Memory B cell (primary cell): ENCODE data around the gene RAPGEF4.
"Not testable (repeated sequence)": the region's sequence is repeated elsewhere in the genome, so short reads cannot be mapped to it uniquely, and the experiment has no call there.

ENCODE experiments used
- ATAC-seq: fragments of 150-1000 bp; cut with Tn5 transposase; 2 replicates; pipeline ENCODE4 v1.10.0; 2021; ENCODE audit warnings: low read depth, mild to moderate bottlenecking, moderate library complexity
- DNase-seq, 2 donors: peaks; one replicate each; pipeline ENCODE4 v3.0.0; 2022; ENCODE audit warnings: low spot score in 2 of 2
- H3K27ac Mint-ChIP-seq: one replicate; pipeline ENCODE4 v1.8.0; 2022; ENCODE audit warnings: mild to moderate bottlenecking, moderate library complexity, mixed read lengths
- H3K27me3 Mint-ChIP-seq: one replicate; pipeline ENCODE4 v1.8.0; 2022; ENCODE audit warnings: mixed read lengths
- H3K36me3 Mint-ChIP-seq: one replicate; pipeline ENCODE4 v1.8.0; 2022; ENCODE audit warnings: mild to moderate bottlenecking, mixed read lengths
- H3K4me1 Mint-ChIP-seq: one replicate; pipeline ENCODE4 v1.8.0; 2022; ENCODE audit warnings: mixed read lengths
- H3K4me3 Mint-ChIP-seq: one replicate; pipeline ENCODE4 v1.8.0; 2022; ENCODE audit warnings: mild to moderate bottlenecking, moderate library complexity, mixed read lengths
- H3K9me3 Mint-ChIP-seq: one replicate; pipeline ENCODE4 v1.8.0; 2022; ENCODE audit warnings: mixed read lengths

Gene RAPGEF4

DNA sequence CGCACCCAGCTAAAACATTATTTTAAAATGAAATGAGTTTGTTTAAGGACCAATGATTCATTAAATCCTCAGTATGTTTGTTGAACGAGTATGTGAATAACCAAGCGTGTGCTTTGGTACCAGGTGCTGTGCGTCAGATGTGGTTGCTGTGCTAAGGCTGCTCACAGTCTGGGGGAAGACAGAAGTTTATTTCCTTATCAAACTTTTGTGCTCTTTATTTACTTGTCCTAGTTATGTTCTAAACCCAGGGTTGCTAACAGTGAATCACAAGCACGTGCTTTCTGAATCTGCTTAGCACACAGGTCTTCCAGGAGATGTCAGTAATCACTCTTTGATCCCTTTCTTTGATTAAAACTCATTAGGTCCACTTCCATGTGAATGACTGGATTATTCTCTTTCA, 37.0 kb downstream of the RAPGEF4 start:
- H3K4me1 Mint-ChIP-seq = no peaks in the 10 kb centered on the region
- no peaks in the 10 kb centered on the region for H3K27me3 Mint-ChIP-seq
- ATAC-seq (no peak), DNase-seq (no peak)
- H3K27ac Mint-ChIP-seq = no peak overlapping the region
- no peak overlapping the region for H3K4me3 Mint-ChIP-seq
- peaks cover 2% of the 10 kb centered on the region for H3K9me3 Mint-ChIP-seq
- H3K36me3 Mint-ChIP-seq = no peaks in the 10 kb centered on the region

DNA sequence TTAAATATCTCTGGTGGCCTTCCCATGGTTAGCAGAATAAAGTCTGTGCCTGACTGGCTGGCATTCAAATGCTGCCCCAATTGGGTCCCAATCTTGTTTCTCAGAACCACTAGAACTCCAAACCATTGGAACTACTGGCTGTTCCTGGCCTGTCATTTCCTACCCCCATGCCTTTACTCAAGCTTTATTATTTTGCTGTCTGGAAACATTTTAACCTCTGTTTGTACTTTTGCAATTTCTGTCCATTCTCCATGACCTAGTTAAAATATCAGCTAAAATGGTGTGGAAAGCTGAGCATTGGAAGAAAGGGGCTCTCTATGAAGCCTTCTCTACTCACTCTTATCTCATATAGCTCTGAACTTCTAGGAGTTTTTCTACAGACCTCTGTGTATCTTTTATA, 38.7 kb downstream of the RAPGEF4 start:
- DNase-seq (no peak), ATAC-seq (no peak)
- Mint-ChIP-seq H3K27ac (no peak overlapping the region), H3K27me3 (peaks cover 1% of the 10 kb centered on the region), H3K36me3 (no peaks in the 10 kb centered on the region), H3K4me1 (no peaks in the 10 kb centered on the region), H3K4me3 (no peak overlapping the region), H3K9me3 (peaks cover 2% of the 10 kb centered on the region)

DNA sequence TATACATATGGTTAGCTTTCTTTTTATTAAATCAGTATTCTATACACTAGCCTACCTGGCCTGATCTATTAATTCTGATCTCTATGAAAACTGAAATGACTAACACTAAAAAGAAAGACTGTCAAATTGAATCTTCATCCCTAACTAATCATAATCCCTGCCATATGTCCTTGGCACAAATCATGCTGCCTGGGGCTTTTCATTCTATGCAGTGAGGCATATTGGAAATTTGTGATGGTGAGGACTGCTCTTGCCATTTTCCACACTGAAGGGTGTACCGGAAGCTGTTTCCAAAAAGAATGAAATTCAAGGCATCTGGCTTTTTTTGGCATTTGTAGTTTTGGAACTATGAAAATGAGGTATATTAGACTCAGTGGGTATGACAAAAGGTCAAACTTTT, 39.7 kb downstream of the RAPGEF4 start:
- Mint-ChIP-seq H3K36me3 (no peaks in the 10 kb centered on the region), H3K27ac (no peak overlapping the region), H3K4me3 (no peak overlapping the region), H3K4me1 (no peaks in the 10 kb centered on the region), H3K27me3 (peaks cover 2% of the 10 kb centered on the region), H3K9me3 (peaks cover 2% of the 10 kb centered on the region)
- ATAC-seq (no peak), DNase-seq (no peak)

DNA sequence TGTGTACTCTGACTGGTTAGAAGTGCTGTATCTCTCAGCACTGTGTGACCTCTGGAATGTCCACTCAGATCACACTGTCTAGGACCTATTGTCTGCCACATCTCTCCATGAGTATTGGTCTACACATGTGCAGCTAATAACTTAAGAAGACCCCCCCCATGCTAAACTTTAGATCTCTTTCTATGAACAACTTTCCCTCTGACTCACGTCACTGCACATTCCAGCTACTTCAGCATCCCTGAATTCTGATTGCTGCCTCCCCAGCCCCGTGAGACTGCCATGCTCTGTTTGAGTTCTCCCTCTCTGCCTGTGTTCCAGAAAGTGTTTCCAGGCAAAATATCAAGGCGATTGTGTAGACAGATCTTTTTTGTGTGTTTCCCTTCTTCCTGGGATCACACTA, 41.8 kb downstream of the RAPGEF4 start:
- Mint-ChIP-seq H3K9me3 (peaks cover 2% of the 10 kb centered on the region), H3K27ac (no peak overlapping the region), H3K4me1 (no peaks in the 10 kb centered on the region), H3K27me3 (peaks cover 2% of the 10 kb centered on the region), H3K36me3 (no peaks in the 10 kb centered on the region), H3K4me3 (no peak overlapping the region)
- ATAC-seq (no peak), DNase-seq (no peak)

DNA sequence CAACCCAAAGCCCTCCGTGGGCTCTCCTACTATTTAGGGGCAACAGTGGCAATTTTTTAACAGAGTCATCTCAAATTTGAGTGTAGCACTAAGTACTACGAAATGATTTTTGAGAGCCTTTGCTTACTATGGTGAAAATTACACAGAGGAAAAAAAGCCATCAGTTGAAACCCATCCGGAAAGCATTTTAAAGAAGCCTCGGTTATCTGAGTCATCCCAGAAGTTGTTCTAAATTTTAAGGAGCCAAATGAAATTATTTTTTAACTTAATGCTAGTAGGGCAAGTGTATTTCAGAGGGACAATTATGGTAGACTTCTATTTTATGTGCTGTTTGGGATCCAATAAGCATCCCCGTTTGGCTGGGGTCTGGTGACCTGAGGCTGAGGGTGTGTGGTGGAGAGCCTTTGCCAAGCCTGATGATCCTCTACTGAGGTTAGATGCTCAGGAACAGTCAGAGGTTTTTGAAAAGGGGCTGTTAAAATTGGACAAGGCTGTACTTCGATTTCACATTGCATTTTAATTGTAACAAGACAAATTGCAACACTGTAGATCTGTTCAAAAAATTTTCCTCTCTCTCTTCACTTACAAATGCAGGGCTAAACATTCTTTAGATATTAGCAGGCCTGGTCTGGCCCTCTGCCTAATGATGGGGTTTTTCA, 47.0 kb downstream of the RAPGEF4 start:
- no peaks in the 10 kb centered on the region for H3K9me3 Mint-ChIP-seq
- peaks cover 7% of the 10 kb centered on the region for H3K27me3 Mint-ChIP-seq
- H3K27ac Mint-ChIP-seq = no peak overlapping the region
- no peaks in the 10 kb centered on the region for H3K36me3 Mint-ChIP-seq
- ATAC-seq = no peak
- no peak overlapping the region for H3K4me3 Mint-ChIP-seq
- DNase-seq = no peak
- H3K4me1 Mint-ChIP-seq = no peaks in the 10 kb centered on the region

DNA sequence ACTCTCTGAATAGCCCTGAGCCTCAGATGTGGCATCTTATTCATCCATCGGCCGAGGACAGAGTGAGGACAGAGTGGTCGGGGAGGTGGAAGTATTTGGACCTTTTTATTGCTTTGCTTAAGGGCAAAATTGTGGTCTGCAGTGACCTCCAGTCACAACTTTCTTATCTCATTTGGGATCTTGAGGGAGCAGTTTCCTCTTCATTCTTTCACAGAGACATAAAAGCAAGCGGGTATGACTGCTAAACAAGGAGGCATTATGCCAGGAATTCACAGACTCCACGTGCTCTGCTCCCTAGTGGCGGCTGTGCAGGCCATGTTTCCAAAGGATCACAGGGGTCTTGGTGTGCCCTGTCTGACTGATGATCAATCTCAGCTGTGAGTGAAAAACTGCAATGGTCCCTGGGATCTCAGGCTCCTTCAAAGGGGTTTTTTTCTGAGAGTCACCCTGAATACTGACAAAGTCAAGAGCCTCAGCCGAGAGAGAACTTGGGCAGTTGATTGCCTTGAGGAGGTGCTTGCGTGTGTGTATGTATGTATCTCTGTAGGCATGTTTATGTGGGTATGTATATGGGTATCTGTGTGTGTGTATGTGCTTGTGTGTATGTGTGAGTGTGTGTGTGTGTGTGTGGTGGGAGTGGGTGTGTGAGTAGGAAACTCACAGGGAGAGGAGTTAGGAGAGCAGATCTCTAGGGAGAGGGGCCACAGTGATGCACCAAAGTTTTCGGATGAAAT, 47.7 kb downstream of the RAPGEF4 start:
- DNase-seq = no peak
- no peak overlapping the region for H3K27ac Mint-ChIP-seq
- no peak for ATAC-seq
- H3K36me3 Mint-ChIP-seq = no peaks in the 10 kb centered on the region
- no peaks in the 10 kb centered on the region for H3K4me1 Mint-ChIP-seq
- H3K9me3 Mint-ChIP-seq = no peaks in the 10 kb centered on the region
- no peak overlapping the region for H3K4me3 Mint-ChIP-seq
- peaks cover 7% of the 10 kb centered on the region for H3K27me3 Mint-ChIP-seq

DNA sequence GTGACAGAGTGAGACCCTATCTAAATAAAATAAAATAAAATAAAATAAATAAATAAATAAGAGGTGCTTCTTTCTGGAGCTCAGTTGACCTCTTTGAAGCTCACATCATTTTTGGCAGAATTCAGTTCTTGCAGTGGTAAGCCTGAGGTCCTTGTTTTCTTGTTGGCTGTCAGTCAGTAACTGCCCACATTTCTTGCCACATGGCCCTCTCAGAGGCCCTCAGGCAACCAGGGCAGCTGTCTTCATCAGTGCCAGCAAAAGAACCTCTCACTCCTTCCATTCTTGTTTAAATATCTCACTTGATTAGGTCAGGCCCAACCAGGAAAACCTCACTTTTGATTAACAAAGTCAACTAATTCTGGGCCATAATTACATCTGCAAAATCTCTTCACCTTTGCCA, 53.2 kb downstream of the RAPGEF4 start:
- Mint-ChIP-seq H3K4me1 (no peaks in the 10 kb centered on the region), H3K36me3 (no peaks in the 10 kb centered on the region), H3K27ac (no peak overlapping the region), H3K27me3 (peaks cover 3% of the 10 kb centered on the region), H3K9me3 (no peaks in the 10 kb centered on the region), H3K4me3 (no peak overlapping the region)
- no peak for DNase-seq
- ATAC-seq = no peak

DNA sequence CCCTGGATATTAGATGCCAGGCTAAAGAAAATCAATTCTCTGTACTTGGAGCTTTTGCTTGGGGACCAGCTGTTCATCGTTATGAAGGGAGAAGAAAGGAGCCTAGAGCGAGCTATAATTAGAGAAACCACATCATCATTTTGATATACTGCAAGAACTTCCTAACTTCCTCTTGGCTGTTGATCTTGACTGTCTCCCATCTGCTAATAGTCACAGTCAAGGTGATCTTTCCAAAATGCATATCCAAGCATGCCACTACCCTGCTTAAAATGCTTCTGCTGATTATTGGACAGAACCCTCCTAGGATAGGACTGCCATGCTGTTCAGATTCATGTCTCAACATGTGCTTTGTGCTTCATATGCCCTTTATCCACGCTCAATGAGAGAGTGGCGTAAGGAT, 54.8 kb downstream of the RAPGEF4 start:
- peaks cover 1% of the 10 kb centered on the region for H3K27me3 Mint-ChIP-seq
- no peaks in the 10 kb centered on the region for H3K9me3 Mint-ChIP-seq
- no peaks in the 10 kb centered on the region for H3K36me3 Mint-ChIP-seq
- ATAC-seq (no peak), DNase-seq (no peak)
- H3K27ac Mint-ChIP-seq = no peak overlapping the region
- H3K4me1 Mint-ChIP-seq = no peaks in the 10 kb centered on the region
- no peak overlapping the region for H3K4me3 Mint-ChIP-seq

DNA sequence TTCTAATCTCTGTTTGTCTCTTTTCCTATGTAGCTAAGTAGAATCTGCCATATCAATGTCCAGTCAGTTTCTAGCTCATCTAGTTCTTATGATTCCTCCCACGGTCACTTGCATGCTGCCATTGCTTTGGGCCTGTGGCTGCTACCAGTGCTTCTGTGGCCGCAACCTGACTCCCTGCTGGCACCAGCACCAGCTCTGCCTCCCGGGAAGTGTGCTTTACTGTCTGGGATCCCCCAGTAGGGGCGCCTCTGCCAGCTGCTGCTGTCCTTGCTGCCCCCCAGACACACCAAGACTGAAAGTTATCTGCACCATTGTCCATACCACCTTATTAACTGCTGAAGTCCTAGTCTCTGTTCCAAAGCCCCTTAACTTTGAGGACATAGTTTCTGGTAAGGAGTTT, 56.3 kb downstream of the RAPGEF4 start:
- H3K27ac Mint-ChIP-seq = no peak overlapping the region
- no peaks in the 10 kb centered on the region for H3K9me3 Mint-ChIP-seq
- no peak overlapping the region for H3K4me3 Mint-ChIP-seq
- DNase-seq (no peak), ATAC-seq (no peak)
- no peaks in the 10 kb centered on the region for H3K4me1 Mint-ChIP-seq
- H3K36me3 Mint-ChIP-seq = no peaks in the 10 kb centered on the region
- H3K27me3 Mint-ChIP-seq = peaks cover 1% of the 10 kb centered on the region

DNA sequence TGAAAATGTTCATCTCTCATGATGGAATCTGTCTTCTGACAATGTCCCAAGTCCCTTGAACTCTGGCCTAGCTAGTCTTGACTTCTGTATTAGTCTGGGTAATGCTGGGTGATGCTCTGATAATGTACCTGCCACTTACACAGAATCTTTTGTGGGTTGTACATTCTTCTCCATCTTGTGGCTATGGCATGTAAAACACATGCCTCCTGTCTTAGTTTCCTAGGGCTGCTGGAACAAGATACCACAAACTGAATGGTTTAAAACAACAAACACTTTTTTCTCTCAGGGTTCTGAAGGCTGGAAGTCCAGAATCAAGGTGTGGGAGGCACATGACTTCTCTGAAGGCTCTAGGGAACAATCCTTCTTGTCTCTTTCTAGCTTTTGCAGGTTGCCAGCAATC, 57.1 kb downstream of the RAPGEF4 start:
- DNase-seq (no peak), ATAC-seq (no peak)
- H3K4me1 Mint-ChIP-seq = no peaks in the 10 kb centered on the region
- no peak overlapping the region for H3K4me3 Mint-ChIP-seq
- peaks cover 1% of the 10 kb centered on the region for H3K27me3 Mint-ChIP-seq
- no peaks in the 10 kb centered on the region for H3K36me3 Mint-ChIP-seq
- H3K27ac Mint-ChIP-seq = no peak overlapping the region
- H3K9me3 Mint-ChIP-seq = no peaks in the 10 kb centered on the region

DNA sequence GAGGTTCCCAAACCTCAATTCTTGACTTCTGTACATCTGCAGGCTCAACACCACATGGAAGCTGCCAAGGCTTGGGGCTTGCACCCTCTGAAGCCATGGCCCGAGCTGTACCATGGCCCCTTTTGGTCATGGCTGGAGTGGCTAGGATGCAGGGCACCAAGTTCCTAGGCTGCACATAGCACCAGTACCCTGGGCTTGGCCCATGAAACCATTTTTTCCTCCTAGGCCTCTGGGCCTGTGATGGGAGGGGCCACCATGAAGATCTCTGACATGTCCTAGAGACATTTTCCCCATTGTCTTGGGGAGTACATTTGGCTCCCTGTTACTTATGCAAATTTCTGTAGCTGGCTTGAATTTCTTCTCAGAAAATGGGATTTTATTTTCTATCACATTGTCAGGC, 67.7 kb downstream of the RAPGEF4 start:
- not testable (repeated sequence) for DNase-seq, H3K27ac Mint-ChIP-seq, H3K9me3 Mint-ChIP-seq, H3K27me3 Mint-ChIP-seq, ATAC-seq, H3K4me3 Mint-ChIP-seq, H3K4me1 Mint-ChIP-seq, H3K36me3 Mint-ChIP-seq

DNA sequence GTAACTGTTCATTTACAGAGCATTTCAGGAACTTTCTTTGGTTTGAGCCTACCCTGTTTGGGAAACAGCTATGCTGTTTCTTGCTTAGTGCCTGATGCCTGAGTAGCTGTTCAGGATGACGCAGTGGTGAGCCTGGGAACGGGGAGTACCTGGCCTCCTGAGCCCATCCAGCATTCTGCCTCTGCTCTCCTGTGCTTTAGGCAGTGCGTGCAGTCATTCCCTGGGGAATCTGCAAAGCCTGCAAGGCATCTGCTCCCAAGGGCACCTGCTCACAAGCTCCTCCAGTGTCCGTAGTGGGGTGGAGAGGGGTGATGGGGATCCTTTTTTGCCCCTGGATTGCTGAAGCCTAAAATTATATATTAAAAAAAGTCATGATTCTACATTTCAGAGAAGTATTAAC, 68.8 kb downstream of the RAPGEF4 start:
- H3K4me3 Mint-ChIP-seq = no peak overlapping the region
- DNase-seq (no peak), ATAC-seq (no peak)
- peaks cover 6% of the 10 kb centered on the region for H3K9me3 Mint-ChIP-seq
- no peak overlapping the region for H3K27ac Mint-ChIP-seq
- H3K27me3 Mint-ChIP-seq = peaks cover 6% of the 10 kb centered on the region
- no peaks in the 10 kb centered on the region for H3K4me1 Mint-ChIP-seq
- H3K36me3 Mint-ChIP-seq = no peaks in the 10 kb centered on the region

DNA sequence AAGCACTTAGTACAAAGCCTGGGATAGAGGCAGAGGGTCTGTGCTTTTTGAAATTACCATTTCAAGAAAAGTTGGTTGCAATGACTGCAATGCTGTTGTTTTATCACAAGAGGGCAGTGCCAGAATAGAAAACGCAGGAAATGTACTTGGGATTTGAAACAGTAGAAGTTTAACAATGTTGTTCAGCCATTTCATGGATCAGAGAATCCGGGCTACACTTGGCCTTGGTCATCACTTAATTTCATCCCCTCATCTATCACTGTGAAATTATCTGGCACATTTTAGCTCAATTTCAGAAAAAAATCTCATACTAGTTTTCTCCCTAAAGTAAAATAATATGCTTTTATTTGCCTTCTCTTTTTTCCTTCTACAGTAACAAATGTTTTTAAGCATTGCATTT, 70.8 kb downstream of the RAPGEF4 start:
- peaks cover 6% of the 10 kb centered on the region for H3K9me3 Mint-ChIP-seq
- peaks cover 6% of the 10 kb centered on the region for H3K27me3 Mint-ChIP-seq
- no peaks in the 10 kb centered on the region for H3K36me3 Mint-ChIP-seq
- no peaks in the 10 kb centered on the region for H3K4me1 Mint-ChIP-seq
- ATAC-seq (no peak), DNase-seq (peak in 1 of 2 donors; percentile 2)
- no peak overlapping the region for H3K4me3 Mint-ChIP-seq
- H3K27ac Mint-ChIP-seq = no peak overlapping the region

DNA sequence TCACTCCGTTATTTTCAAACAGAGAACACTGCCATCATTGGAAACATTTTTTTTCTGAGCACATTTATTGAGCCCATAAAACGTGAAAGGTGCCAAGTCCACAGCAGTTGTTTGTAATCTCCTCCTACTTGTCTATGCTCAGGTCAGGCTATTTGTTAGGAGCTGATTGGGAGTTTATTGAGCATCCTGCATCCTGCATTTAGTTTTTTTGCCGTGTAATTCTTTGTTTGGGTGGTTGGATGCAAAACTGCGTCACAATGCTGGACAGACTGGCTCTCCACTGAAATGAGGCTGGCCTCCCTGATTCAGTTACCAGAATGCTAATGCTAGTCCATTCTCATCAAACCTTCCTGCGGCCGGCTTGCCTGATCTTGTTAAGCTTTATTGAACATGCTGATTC, 71.4 kb downstream of the RAPGEF4 start:
- ATAC-seq (no peak), DNase-seq (no peak)
- H3K27ac Mint-ChIP-seq = no peak overlapping the region
- peaks cover 6% of the 10 kb centered on the region for H3K27me3 Mint-ChIP-seq
- H3K4me3 Mint-ChIP-seq = no peak overlapping the region
- H3K4me1 Mint-ChIP-seq = no peaks in the 10 kb centered on the region
- H3K9me3 Mint-ChIP-seq = peaks cover 4% of the 10 kb centered on the region
- H3K36me3 Mint-ChIP-seq = no peaks in the 10 kb centered on the region

DNA sequence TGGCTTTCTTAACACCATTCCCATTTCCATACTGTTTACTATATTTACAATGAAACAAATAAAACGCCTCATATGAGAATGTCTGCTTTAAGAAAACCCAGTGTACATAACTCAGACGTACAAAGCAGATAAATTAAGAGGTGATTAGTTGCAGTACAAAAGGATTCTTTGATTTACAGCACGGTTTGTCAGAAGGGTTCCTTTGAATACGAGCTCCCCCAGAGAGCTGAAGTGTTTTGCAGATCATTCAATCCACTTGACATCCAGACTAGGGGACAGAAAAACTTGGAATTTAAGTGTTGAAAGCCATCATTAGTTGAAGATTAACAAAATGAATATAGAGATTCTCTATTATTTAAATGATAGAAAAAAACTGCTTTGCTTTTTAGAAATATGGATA, 72.5 kb downstream of the RAPGEF4 start:
- H3K4me1 Mint-ChIP-seq = no peaks in the 10 kb centered on the region
- no peaks in the 10 kb centered on the region for H3K36me3 Mint-ChIP-seq
- peaks cover under 1% of the 10 kb centered on the region for H3K9me3 Mint-ChIP-seq
- no peak overlapping the region for H3K27ac Mint-ChIP-seq
- no peak for ATAC-seq
- no peak overlapping the region for H3K4me3 Mint-ChIP-seq
- DNase-seq = no peak
- peaks cover 6% of the 10 kb centered on the region for H3K27me3 Mint-ChIP-seq
